Activated CD4-positive, alpha-beta memory T cell treated with anti-CD3 and anti-CD28 coated beads for 36 hours (primary cell): ENCODE results near the gene GNAI2. TPM values are rescaled to one million over a fixed set of nuclear protein-coding genes. Genes with fewer than 3 reads are reported as not detected.

Experiments
- CTCF ChIA-PET: fragments of 350-600 bp; sonication (Branson Sonifier 250); formaldehyde crosslinking; loops from one replicate; lab custom pipeline; 2021; ENCODE audit warnings: antibody characterized with exemption, inconsistent platforms; lab: Charles Lee
- POLR2A ChIA-PET: fragments of 350-600 bp; sonication (Branson Sonifier 250); formaldehyde crosslinking; loops from one replicate; lab custom pipeline; 2021; ENCODE audit warnings: antibody characterized with exemption; lab: Charles Lee
- DNase-seq: peaks from one replicate; pipeline ENCODE4 v3.0.0-alpha.2; 2020
- H3K27ac Mint-ChIP-seq: one replicate; pipeline ENCODE4 v1.8.0; 2021; ENCODE audit warnings: mixed read lengths
- H3K27me3 Mint-ChIP-seq: one replicate; pipeline ENCODE4 v1.8.0; 2021; ENCODE audit warnings: mixed read lengths
- H3K36me3 Mint-ChIP-seq: one replicate; pipeline ENCODE4 v1.8.0; 2021; ENCODE audit warnings: mixed read lengths
- H3K4me1 Mint-ChIP-seq: one replicate; pipeline ENCODE4 v1.8.0; 2021; ENCODE audit warnings: low read depth, mixed read lengths
- H3K4me3 Mint-ChIP-seq: one replicate; pipeline ENCODE4 v1.8.0; 2021; ENCODE audit warnings: mild to moderate bottlenecking, mixed read lengths
- H3K9me3 Mint-ChIP-seq: one replicate; pipeline ENCODE4 v1.8.0; 2021; ENCODE audit warnings: mixed read lengths
- intact Hi-C: fragments of 100-400 bp; cut with micrococcal nuclease; formaldehyde crosslinking; loops from one replicate; pipeline ENCODE4 v1.15.1; 2023
- total RNA-seq, 2 experiments: library from RNA; stranded (reverse); gene quantifications; one replicate each; pipeline ENCODE4 v1.2.3, GENCODE V29; 2021

GNAI2 gene
- total RNA-seq, result 100 to 1,000 TPM; 346 to 349 TPM

GRCh38 chr3:50235716-50236483, at the start of gene GNAI2:
Gene GNAI2, plus strand, starts transcription at chr3:50236204. Its CDS starts 132 bp downstream, at chr3:50236336.
- CTCF ChIA-PET, result interaction anchor here (0.5 to 14.8 kb wide), 7 partner anchors 8 to 86 kb away, joined by 3 to 307 read pairs (median 7); no protein-coding TSS in a partner anchor
- Mint-ChIP-seq H3K9me3 (no peaks in the 10 kb centered on the region), H3K36me3 (peaks cover 17% of the 10 kb centered on the region), H3K27me3 (no peaks in the 10 kb centered on the region), H3K4me3 (peak within 1 kb of the TSS; percentile 91), H3K27ac (peak within 1 kb of the TSS; percentile 94), H3K4me1 (peaks cover 30% of the 10 kb centered on the region)
- POLR2A ChIA-PET, result interaction anchor here (0.7 to 3.5 kb wide), 10 partner anchors 9 to 331 kb away, joined by 3 to 17 read pairs (median 4); partner anchors contain the start of genes HYAL3 and NAA80
- peak; percentile 100 for DNase-seq
- intact Hi-C loops, result loop anchor here (1.0 to 5.0 kb wide), 3 partner anchors 9 to 366 kb away; no protein-coding TSS in a partner anchor

GRCh38 chr3:50187750-50188149, 48.3 kb upstream of the GNAI2 start:
- no peaks in the 10 kb centered on the region for H3K36me3 Mint-ChIP-seq
- ChIA-PET CTCF (interaction anchor here (0.6 to 3.3 kb wide), 2 partner anchors 11 to 38 kb away, joined by 3 to 11 read pairs; no protein-coding TSS in a partner anchor), POLR2A (no interaction called here)
- intact Hi-C loops, result no loop called here
- H3K4me1 Mint-ChIP-seq, result no peaks in the 10 kb centered on the region
- no peak for DNase-seq
- no peak overlapping the region for H3K4me3 Mint-ChIP-seq
- no peaks in the 10 kb centered on the region for H3K9me3 Mint-ChIP-seq
- H3K27ac Mint-ChIP-seq, result no peak overlapping the region
- peaks cover 2% of the 10 kb centered on the region for H3K27me3 Mint-ChIP-seq

- Mint-ChIP-seq H3K27me3 (peaks cover 10% of the 10 kb centered on the region), H3K4me1 (peaks cover 5% of the 10 kb centered on the region)
- peak; percentile 61 for DNase-seq
Observed at GRCh38 chr3:50189274-50189673, 46.7 kb upstream of the GNAI2 start.

GRCh38 chr3:50189989-50190388, 46.0 kb upstream of the GNAI2 start:
- Mint-ChIP-seq H3K4me3 (no peak overlapping the region), H3K9me3 (no peaks in the 10 kb centered on the region), H3K27me3 (peaks cover 11% of the 10 kb centered on the region), H3K27ac (no peak overlapping the region), H3K36me3 (no peaks in the 10 kb centered on the region), H3K4me1 (peaks cover 10% of the 10 kb centered on the region)
- DNase-seq, result no peak
- ChIA-PET POLR2A (no interaction called here), CTCF (interaction anchor here (1.0 to 8.6 kb wide), 9 partner anchors 10 to 85 kb away, joined by 3 to 79 read pairs (median 10); partner anchors contain the start of genes SEMA3B and SLC38A3)
- intact Hi-C loops, result loop anchor here (1.0 kb wide), 1 partner anchor 69 kb away; no protein-coding TSS in a partner anchor

More at GRCh38 chr3:50189274-50189673, 46.7 kb upstream of the GNAI2 start:
- intact Hi-C loops, result loop anchor here (1.0 kb wide), 1 partner anchor 68 kb away; no protein-coding TSS in a partner anchor
- ChIA-PET CTCF (interaction anchor here (1.0 to 8.6 kb wide), 9 partner anchors 9 to 86 kb away, joined by 3 to 79 read pairs (median 8); partner anchors contain the start of gene SLC38A3), POLR2A (interaction anchor here (1.2 kb wide), 1 partner anchor 71 kb away, joined by 3 read pairs; no protein-coding TSS in a partner anchor)
- Mint-ChIP-seq H3K36me3 (no peaks in the 10 kb centered on the region), H3K27ac (no peak overlapping the region), H3K4me3 (no peak overlapping the region), H3K9me3 (no peaks in the 10 kb centered on the region)

- intact Hi-C loops, result no loop called here
- Mint-ChIP-seq H3K36me3 (no peaks in the 10 kb centered on the region), H3K27ac (no peak within 1 kb of the TSS), H3K4me3 (no peak within 1 kb of the TSS), H3K9me3 (no peaks in the 10 kb centered on the region), H3K4me1 (peaks cover 10% of the 10 kb centered on the region), H3K27me3 (peaks cover 11% of the 10 kb centered on the region)
- POLR2A ChIA-PET, result no interaction called here
- DNase-seq, result no peak
- CTCF ChIA-PET, result interaction anchor here (1.1 to 8.6 kb wide), 11 partner anchors 8 to 133 kb away, joined by 3 to 194 read pairs (median 10); partner anchors contain the start of genes SEMA3B and SLC38A3
Observed at GRCh38 chr3:50190936-50191660, 44.9 kb upstream of the GNAI2 start, which contains the start of gene GNAT1. Gene GNAT1, plus strand, starts transcription at chr3:50191610. Its CDS starts 116 bp downstream, at chr3:50191726.

GRCh38 chr3:50192124-50192523, 43.9 kb upstream of the GNAI2 start:
- H3K4me3 Mint-ChIP-seq, result no peak overlapping the region
- no peaks in the 10 kb centered on the region for H3K36me3 Mint-ChIP-seq
- peaks cover 11% of the 10 kb centered on the region for H3K27me3 Mint-ChIP-seq
- DNase-seq, result no peak
- POLR2A ChIA-PET, result no interaction called here
- H3K27ac Mint-ChIP-seq, result no peak overlapping the region
- H3K9me3 Mint-ChIP-seq, result no peaks in the 10 kb centered on the region
- CTCF ChIA-PET, result interaction anchor here (0.7 to 8.6 kb wide), 14 partner anchors 9 to 132 kb away, joined by 3 to 194 read pairs (median 6); partner anchors contain the start of genes LSMEM2, SEMA3B and SLC38A3
- intact Hi-C loops, result loop anchor here (1.0 kb wide), 2 partner anchors 34 to 81 kb away; no protein-coding TSS in a partner anchor
- H3K4me1 Mint-ChIP-seq, result peaks cover 10% of the 10 kb centered on the region

GRCh38 chr3:50192689-50193141, 43.3 kb upstream of the GNAI2 start:
- ChIA-PET CTCF (interaction anchor here (0.7 to 8.6 kb wide), 15 partner anchors 10 to 131 kb away, joined by 3 to 194 read pairs (median 6); partner anchors contain the start of genes LSMEM2, SEMA3B and SLC38A3), POLR2A (no interaction called here)
- DNase-seq, result peak; percentile 89
- intact Hi-C loops, result loop anchor here (1.0 kb wide), 2 partner anchors 34 to 81 kb away; no protein-coding TSS in a partner anchor
- Mint-ChIP-seq H3K27ac (no peak overlapping the region), H3K27me3 (peaks cover 11% of the 10 kb centered on the region), H3K9me3 (no peaks in the 10 kb centered on the region), H3K36me3 (no peaks in the 10 kb centered on the region), H3K4me1 (peaks cover 10% of the 10 kb centered on the region), H3K4me3 (no peak overlapping the region)

GRCh38 chr3:50193286-50193685, 42.7 kb upstream of the GNAI2 start:
- DNase-seq, result no peak
- no peak overlapping the region for H3K27ac Mint-ChIP-seq
- H3K9me3 Mint-ChIP-seq, result no peaks in the 10 kb centered on the region
- H3K27me3 Mint-ChIP-seq, result peaks cover 11% of the 10 kb centered on the region
- ChIA-PET POLR2A (no interaction called here), CTCF (interaction anchor here (1.3 to 8.6 kb wide), 13 partner anchors 14 to 172 kb away, joined by 3 to 194 read pairs (median 18); partner anchors contain the start of genes LSMEM2, SEMA3B and SLC38A3)
- H3K4me1 Mint-ChIP-seq, result peaks cover 10% of the 10 kb centered on the region
- no peak overlapping the region for H3K4me3 Mint-ChIP-seq
- intact Hi-C loops, result no loop called here
- no peaks in the 10 kb centered on the region for H3K36me3 Mint-ChIP-seq

- H3K4me1 Mint-ChIP-seq, result peaks cover 10% of the 10 kb centered on the region
Observed at GRCh38 chr3:50193746-50194127, 42.3 kb upstream of the GNAI2 start.

GRCh38 chr3:50194128-50194902, 41.7 kb upstream of the GNAI2 start:
- no peak overlapping the region for H3K4me3 Mint-ChIP-seq
- CTCF ChIA-PET, result interaction anchor here (0.6 to 8.6 kb wide), 24 partner anchors 12 to 171 kb away, joined by 3 to 194 read pairs (median 5); partner anchors contain the start of genes HYAL3, LSMEM2, NAA80 and SEMA3B

More at GRCh38 chr3:50193746-50194127, 42.3 kb upstream of the GNAI2 start:
- peaks cover 13% of the 10 kb centered on the region for H3K27me3 Mint-ChIP-seq
- H3K4me3 Mint-ChIP-seq, result no peak overlapping the region
- intact Hi-C loops, result no loop called here
- CTCF ChIA-PET, result interaction anchor here (0.9 to 8.6 kb wide), 14 partner anchors 13 to 172 kb away, joined by 3 to 194 read pairs (median 14); partner anchors contain the start of genes LSMEM2, SEMA3B and SLC38A3
- H3K9me3 Mint-ChIP-seq, result no peaks in the 10 kb centered on the region
- H3K27ac Mint-ChIP-seq, result no peak overlapping the region
- H3K36me3 Mint-ChIP-seq, result no peaks in the 10 kb centered on the region
- POLR2A ChIA-PET, result no interaction called here
- DNase-seq, result no peak

More at GRCh38 chr3:50194128-50194902, 41.7 kb upstream of the GNAI2 start:
- peaks cover 10% of the 10 kb centered on the region for H3K4me1 Mint-ChIP-seq
- POLR2A ChIA-PET, result no interaction called here
- no peaks in the 10 kb centered on the region for H3K9me3 Mint-ChIP-seq
- no peak overlapping the region for H3K27ac Mint-ChIP-seq
- intact Hi-C loops, result no loop called here
- no peaks in the 10 kb centered on the region for H3K36me3 Mint-ChIP-seq
- peaks cover 15% of the 10 kb centered on the region for H3K27me3 Mint-ChIP-seq
- DNase-seq, result peak; percentile 87
